ENCODE data around the gene POLR2H. TPM values are rescaled to one million over a fixed set of nuclear protein-coding genes. Genes with fewer than 3 reads are reported as not detected.
A peak's percentile ranks its signal among the peaks of the same experiment; 100 is the strongest.

Gene POLR2H
- total RNA-seq, 5 donors from 2014 or later (not counting 1 experiment from before 2014, with no cell fraction given): 33.0 to 75.1 (median 53.3) TPM

GRCh38 chr3:184381261-184382224, 20.0 kb downstream of the POLR2H start:
- H3K4me3 ChIP-seq (ENCODE audit: control insufficient read depth in 1 of 2, extremely low read depth in 1 of 2, low read length in 1 of 2): peak overlapping the region; percentile 3 to 75
- no peak for DNase-seq
- H3K27me3 Mint-ChIP-seq: peaks cover 51 to 74% of the 10 kb centered on the region in 2 donors

DNA sequence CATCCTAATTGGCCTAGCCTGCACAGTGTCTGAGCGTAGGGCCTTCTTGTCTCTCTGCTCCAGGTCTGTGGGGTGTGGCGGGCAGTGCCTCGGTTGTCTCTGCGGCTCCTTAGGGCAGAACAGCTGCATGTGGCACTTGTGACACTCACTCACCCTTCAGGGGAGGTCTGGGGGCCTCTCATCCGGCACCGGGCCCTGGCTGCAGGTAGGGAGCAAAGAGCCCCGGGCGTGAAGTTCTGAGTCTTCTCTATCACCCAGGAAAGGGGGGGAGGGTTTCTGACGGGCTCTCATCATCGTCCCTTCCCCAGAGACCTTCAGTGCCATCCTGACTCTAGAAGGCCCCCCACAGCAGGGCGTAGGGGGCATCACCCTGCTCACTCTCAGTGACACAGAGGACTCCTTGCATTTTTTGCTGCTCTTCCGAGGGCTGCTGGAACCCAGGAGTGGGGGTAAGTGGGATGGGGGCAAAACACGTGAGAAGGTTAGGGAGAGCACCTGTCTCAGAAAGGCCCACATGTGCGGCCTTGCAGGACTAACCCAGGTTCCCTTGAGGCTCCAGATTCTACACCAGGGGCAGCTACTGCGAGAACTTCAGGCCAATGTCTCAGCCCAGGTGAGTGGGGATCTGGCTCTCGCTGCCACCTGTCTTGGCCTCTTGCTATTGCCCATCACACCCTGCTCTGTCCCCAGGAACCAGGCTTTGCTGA, 21.0 kb downstream of the POLR2H start:
- H3K27me3 Mint-ChIP-seq: peaks cover 44 to 67% of the 10 kb centered on the region in 2 donors
- ATAC-seq (replicated peaks in 1 of 4): no peak
- H3K27ac Mint-ChIP-seq: no peak overlapping the region
- ChIA-PET POLR2A (no interaction called here), CTCF (no interaction called here)
- WGBS (ENCODE audit: insufficient coverage): 82% methylated on average over 6 of the region's 16 CpGs
- Histone ChIP-seq H3K4me1 (ENCODE audit: control insufficient read depth in 1 of 2, extremely low read depth in 1 of 2, insufficient read depth in 2 of 2, low read length in 2 of 2) (peaks cover 2 to 14% of the 10 kb centered on the region in 2 experiments), H3K9me3 (no peaks in the 10 kb centered on the region), H3K27me3 (replicated peaks in 1 of 2; ENCODE audit: control insufficient read depth in 2 of 2, extremely low read depth in 1 of 2, insufficient read depth in 2 of 2, low read length in 1 of 2) (peaks cover 4 to 83% of the 10 kb centered on the region in 2 experiments), H3K4me3 (ENCODE audit: control insufficient read depth in 1 of 2, extremely low read depth in 1 of 2, low read length in 1 of 2) (no peak overlapping the region), H3K36me3 (ENCODE audit: control insufficient read depth in 2 of 2, extremely low read depth in 1 of 2, insufficient read depth in 1 of 2, low read length in 1 of 2) (no peaks in the 10 kb centered on the region), H3K27ac (ENCODE audit: low read length) (no peak overlapping the region)
- no peaks in the 10 kb centered on the region for H3K36me3 Mint-ChIP-seq
- DNase-seq: no peak
- peak overlapping the region in 1 of 3 donors; percentile 68 for H3K4me3 Mint-ChIP-seq
- H3K4me1 Mint-ChIP-seq: peaks cover 6 to 18% (median 12%) of the 10 kb centered on the region in 3 donors
- no peaks in the 10 kb centered on the region for H3K9me3 Mint-ChIP-seq

More at GRCh38 chr3:184381261-184382224, 20.0 kb downstream of the POLR2H start:
- Mint-ChIP-seq H3K4me1 (peaks cover 6 to 18% (median 12%) of the 10 kb centered on the region in 3 donors), H3K27ac (no peak overlapping the region), H3K4me3 (peak overlapping the region; percentile 63 to 75 (median 68)), H3K9me3 (no peaks in the 10 kb centered on the region), H3K36me3 (no peaks in the 10 kb centered on the region)
- ChIA-PET CTCF (interaction anchor here in 1 of 2 donors (0.6 kb wide), 1 partner anchor 384 kb away, joined by 6 read pairs; no protein-coding TSS in a partner anchor), POLR2A (interaction anchor here in 1 of 2 donors (0.6 kb wide), 1 partner anchor 17 kb away, joined by 3 read pairs; no protein-coding TSS in a partner anchor)
- H3K4me1 ChIP-seq (ENCODE audit: control insufficient read depth in 1 of 2, extremely low read depth in 1 of 2, insufficient read depth in 2 of 2, low read length in 2 of 2): peaks cover 2 to 14% of the 10 kb centered on the region in 2 experiments
- ATAC-seq (replicated peaks in 1 of 4): peak in 3 of 4 experiments; percentile 29 to 38 (median 34)
- H3K36me3 ChIP-seq (ENCODE audit: control insufficient read depth in 2 of 2, extremely low read depth in 1 of 2, insufficient read depth in 1 of 2, low read length in 1 of 2): no peaks in the 10 kb centered on the region
- peaks cover 4 to 84% of the 10 kb centered on the region in 2 experiments for H3K27me3 ChIP-seq (replicated peaks in 1 of 2; ENCODE audit: control insufficient read depth in 2 of 2, extremely low read depth in 1 of 2, insufficient read depth in 2 of 2, low read length in 1 of 2)
- H3K9me3 ChIP-seq: no peaks in the 10 kb centered on the region
- 12% methylated on average over 38 of the region's 55 CpGs for WGBS (ENCODE audit: insufficient coverage)
- no peak overlapping the region for H3K27ac ChIP-seq (ENCODE audit: low read length)

DNA sequence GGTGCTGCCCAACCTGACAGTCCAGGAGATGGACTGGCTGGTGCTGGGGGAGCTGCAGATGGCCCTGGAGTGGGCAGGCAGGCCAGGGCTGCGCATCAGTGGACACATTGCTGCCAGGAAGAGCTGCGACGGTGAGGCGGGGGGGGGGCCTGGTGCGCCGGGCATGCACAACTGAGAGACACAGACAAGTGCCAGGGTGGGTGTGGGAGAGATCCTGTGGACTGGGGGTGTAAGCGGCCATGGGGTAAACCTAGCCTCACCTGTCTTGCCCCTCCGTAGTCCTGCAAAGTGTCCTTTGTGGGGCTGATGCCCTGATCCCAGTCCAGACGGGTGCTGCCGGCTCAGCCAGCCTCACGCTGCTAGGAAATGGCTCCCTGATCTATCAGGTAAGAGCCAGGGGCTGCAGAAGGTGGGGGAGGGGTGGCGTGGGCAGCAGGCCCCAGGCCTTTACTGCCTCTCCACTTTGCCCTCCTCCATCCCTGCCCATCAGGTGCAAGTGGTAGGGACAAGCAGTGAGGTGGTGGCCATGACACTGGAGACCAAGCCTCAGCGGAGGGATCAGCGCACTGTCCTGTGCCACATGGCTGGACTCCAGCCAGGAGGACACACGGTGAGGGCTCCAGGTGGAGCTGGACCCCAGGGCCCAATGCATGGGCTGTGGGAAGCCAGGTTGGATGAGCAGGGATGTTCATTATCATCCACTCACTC, 21.7 kb downstream of the POLR2H start:
- CTCF ChIA-PET: no interaction called here
- H3K36me3 ChIP-seq (ENCODE audit: control insufficient read depth in 2 of 2, extremely low read depth in 1 of 2, insufficient read depth in 1 of 2, low read length in 1 of 2): no peaks in the 10 kb centered on the region
- Mint-ChIP-seq H3K36me3 (no peaks in the 10 kb centered on the region), H3K4me1 (peaks cover 6 to 18% (median 12%) of the 10 kb centered on the region in 3 donors), H3K4me3 (peak overlapping the region in 1 of 3 donors; percentile 68), H3K27ac (no peak overlapping the region), H3K9me3 (no peaks in the 10 kb centered on the region), H3K27me3 (peaks cover 38 to 62% of the 10 kb centered on the region in 2 donors)
- POLR2A ChIA-PET: no interaction called here
- H3K9me3 ChIP-seq: no peaks in the 10 kb centered on the region
- ATAC-seq (replicated peaks in 1 of 4) (no peak), DNase-seq (no peak)
- H3K4me1 ChIP-seq (ENCODE audit: control insufficient read depth in 1 of 2, extremely low read depth in 1 of 2, insufficient read depth in 2 of 2, low read length in 2 of 2): peaks cover 2 to 14% of the 10 kb centered on the region in 2 experiments
- no peak overlapping the region for H3K4me3 ChIP-seq (ENCODE audit: control insufficient read depth in 1 of 2, extremely low read depth in 1 of 2, low read length in 1 of 2)
- WGBS (ENCODE audit: insufficient coverage): 91% methylated on average over 10 of the region's 15 CpGs
- peaks cover 4 to 76% of the 10 kb centered on the region in 2 experiments for H3K27me3 ChIP-seq (replicated peaks in 1 of 2; ENCODE audit: control insufficient read depth in 2 of 2, extremely low read depth in 1 of 2, insufficient read depth in 2 of 2, low read length in 1 of 2)
- no peak overlapping the region for H3K27ac ChIP-seq (ENCODE audit: low read length)

DNA sequence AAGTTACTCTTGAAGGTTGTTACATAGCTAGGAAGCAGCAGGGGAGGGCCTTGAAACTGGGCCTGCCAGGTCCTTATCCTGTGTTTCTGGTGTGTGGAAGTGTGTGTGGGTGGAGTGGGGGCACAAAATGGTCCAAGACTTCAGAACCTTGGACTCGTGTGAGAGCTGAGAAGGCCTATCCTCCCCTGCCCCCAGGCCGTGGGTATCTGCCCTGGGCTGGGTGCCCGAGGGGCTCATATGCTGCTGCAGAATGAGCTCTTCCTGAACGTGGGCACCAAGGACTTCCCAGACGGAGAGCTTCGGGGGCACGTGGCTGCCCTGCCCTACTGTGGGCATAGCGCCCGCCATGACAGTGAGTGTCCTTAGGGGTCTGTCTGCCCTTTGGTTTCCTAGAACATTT, 22.8 kb downstream of the POLR2H start:
- Histone ChIP-seq H3K27me3 (replicated peaks in 1 of 2; ENCODE audit: control insufficient read depth in 2 of 2, extremely low read depth in 1 of 2, insufficient read depth in 2 of 2, low read length in 1 of 2) (peaks cover 2 to 64% of the 10 kb centered on the region in 2 experiments), H3K36me3 (ENCODE audit: control insufficient read depth in 2 of 2, extremely low read depth in 1 of 2, insufficient read depth in 1 of 2, low read length in 1 of 2) (no peaks in the 10 kb centered on the region), H3K9me3 (no peaks in the 10 kb centered on the region), H3K27ac (ENCODE audit: low read length) (no peak overlapping the region), H3K4me3 (ENCODE audit: control insufficient read depth in 1 of 2, extremely low read depth in 1 of 2, low read length in 1 of 2) (no peak overlapping the region), H3K4me1 (ENCODE audit: control insufficient read depth in 1 of 2, extremely low read depth in 1 of 2, insufficient read depth in 2 of 2, low read length in 2 of 2) (peaks cover 2 to 14% of the 10 kb centered on the region in 2 experiments)
- no peak overlapping the region for H3K4me3 Mint-ChIP-seq
- ChIA-PET POLR2A (no interaction called here), CTCF (no interaction called here)
- H3K4me1 Mint-ChIP-seq: peaks cover 6 to 11% (median 6%) of the 10 kb centered on the region in 3 donors
- no peak for DNase-seq
- H3K36me3 Mint-ChIP-seq: no peaks in the 10 kb centered on the region
- 75% methylated on average over 5 of the region's 9 CpGs for WGBS (ENCODE audit: insufficient coverage)
- no peak for ATAC-seq (replicated peaks in 1 of 4)
- no peak overlapping the region for H3K27ac Mint-ChIP-seq
- peaks cover 27 to 56% of the 10 kb centered on the region in 2 donors for H3K27me3 Mint-ChIP-seq
- H3K9me3 Mint-ChIP-seq: no peaks in the 10 kb centered on the region

DNA sequence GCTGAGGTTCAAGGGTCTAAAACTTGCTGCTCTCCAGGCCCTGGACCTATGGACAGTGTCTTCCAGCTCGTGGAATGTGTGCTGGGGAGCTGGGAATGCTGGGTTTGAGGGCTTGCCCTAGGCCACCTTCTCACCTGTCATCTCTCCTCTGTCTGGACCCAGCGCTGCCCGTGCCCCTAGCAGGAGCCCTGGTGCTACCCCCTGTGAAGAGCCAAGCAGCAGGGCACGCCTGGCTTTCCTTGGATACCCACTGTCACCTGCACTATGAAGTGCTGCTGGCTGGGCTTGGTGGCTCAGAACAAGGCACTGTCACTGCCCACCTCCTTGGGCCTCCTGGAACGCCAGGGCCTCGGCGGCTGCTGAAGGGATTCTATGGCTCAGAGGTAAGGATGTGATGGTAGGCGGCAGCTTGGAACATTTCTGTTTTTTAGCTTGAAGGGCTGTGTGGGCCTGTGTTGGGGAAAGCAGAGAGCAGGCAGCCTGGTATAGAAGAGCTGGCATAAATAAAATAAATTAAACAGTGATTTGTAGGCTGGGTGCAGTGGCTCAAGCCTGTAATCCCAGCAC, 23.4 kb downstream of the POLR2H start:
- H3K4me3 Mint-ChIP-seq: peak overlapping the region in 1 of 3 donors; percentile 24
- H3K27me3 ChIP-seq (replicated peaks in 1 of 2; ENCODE audit: control insufficient read depth in 2 of 2, extremely low read depth in 1 of 2, insufficient read depth in 2 of 2, low read length in 1 of 2): peaks cover 2 to 64% of the 10 kb centered on the region in 2 experiments
- H3K4me1 ChIP-seq (ENCODE audit: control insufficient read depth in 1 of 2, extremely low read depth in 1 of 2, insufficient read depth in 2 of 2, low read length in 2 of 2): peaks cover 2 to 14% of the 10 kb centered on the region in 2 experiments
- H3K27ac Mint-ChIP-seq: no peak overlapping the region
- 87% methylated on average over 7 of the region's 8 CpGs for WGBS (ENCODE audit: insufficient coverage)
- DNase-seq: no peak
- ChIA-PET CTCF (interaction anchor here (0.6 to 1.3 kb wide), 4 partner anchors 14 to 1413 kb away, joined by 3 to 5 read pairs (median 4); no protein-coding TSS in a partner anchor), POLR2A (no interaction called here)
- H3K36me3 Mint-ChIP-seq: no peaks in the 10 kb centered on the region
- no peak overlapping the region for H3K4me3 ChIP-seq (ENCODE audit: control insufficient read depth in 1 of 2, extremely low read depth in 1 of 2, low read length in 1 of 2)
- H3K9me3 ChIP-seq: no peaks in the 10 kb centered on the region
- peaks cover 6 to 11% (median 6%) of the 10 kb centered on the region in 3 donors for H3K4me1 Mint-ChIP-seq
- peaks cover 26 to 57% of the 10 kb centered on the region in 2 donors for H3K27me3 Mint-ChIP-seq
- H3K36me3 ChIP-seq (ENCODE audit: control insufficient read depth in 2 of 2, extremely low read depth in 1 of 2, insufficient read depth in 1 of 2, low read length in 1 of 2): no peaks in the 10 kb centered on the region
- ATAC-seq (replicated peaks in 1 of 4): no peak
- H3K9me3 Mint-ChIP-seq: no peaks in the 10 kb centered on the region
- no peak overlapping the region for H3K27ac ChIP-seq (ENCODE audit: low read length)
